Neural cell (in vitro differentiated cells): ENCODE measurements around the gene SHISA9. TPM values are rescaled to one million over a fixed set of nuclear protein-coding genes. Genes with fewer than 3 reads are reported as not detected.
"Not testable (repeated sequence)": the region's sequence is repeated elsewhere in the genome, so short reads cannot be mapped to it uniquely, and the experiment has no call there.

Source experiments
- H2AFZ ChIP-seq: fragments of 200-600, 300-800 bp; sonication (generic), shearing (Covaris generic); 2 replicates; pipeline ENCODE4 v1.6.0; 2014; ENCODE audit warnings: low read depth, mild to moderate bottlenecking, antibody characterized with exemption, low read length, moderate library complexity
- H3F3A ChIP-seq: fragments of 200-600 bp; shearing (Covaris generic); 2 replicates; pipeline ENCODE4 v1.6.1; 2016; ENCODE audit warnings: mild to moderate bottlenecking, moderate library complexity, mixed read lengths, antibody characterized with exemption, low read length; ENCODE audit not compliant: insufficient read depth, poor library complexity, severe bottlenecking
- H3K27ac ChIP-seq: fragments of 200-600, 300-800 bp; sonication (generic), shearing (Covaris generic); 2 replicates; pipeline ENCODE4 v1.5.1; 2014; ENCODE audit warnings: mild to moderate bottlenecking, low read length, moderate library complexity
- H3K27me3 ChIP-seq: fragments of 300-800, 200-600 bp; sonication (generic), shearing (Covaris generic); 2 replicates; pipeline ENCODE4 v1.6.0; 2014; ENCODE audit warnings: mild to moderate bottlenecking, low read depth, low read length, moderate library complexity; ENCODE audit not compliant: insufficient read depth
- H3K36me3 ChIP-seq: fragments of 300-800, 200-600 bp; sonication (generic), shearing (Covaris generic); 2 replicates; pipeline ENCODE4 v1.5.1; 2014; ENCODE audit warnings: mild to moderate bottlenecking, antibody characterized with exemption, low read length, moderate library complexity; ENCODE audit not compliant: insufficient read depth
- H3K4me2 ChIP-seq: fragments of 300-800, 200-600 bp; sonication (generic), shearing (Covaris generic); 2 replicates; pipeline ENCODE4 v1.6.0; 2014; ENCODE audit warnings: mild to moderate bottlenecking, low read length
- H3K4me3 ChIP-seq: fragments of 300-800, 200-600 bp; sonication (generic), shearing (Covaris generic); 2 replicates; pipeline ENCODE4 v1.5.1; 2014; ENCODE audit warnings: mild to moderate bottlenecking, low read length, moderate library complexity
- H3K79me2 ChIP-seq: fragments of 200-600 bp; shearing (Covaris generic); replicated peaks from 2 replicates; pipeline ENCODE4 v1.6.0; 2014; ENCODE audit warnings: mild to moderate bottlenecking, low read length, moderate library complexity; ENCODE audit not compliant: insufficient read depth
- H3K9ac ChIP-seq: fragments of 300-800, 200-600 bp; sonication (generic), shearing (Covaris generic); 2 replicates; pipeline ENCODE4 v1.6.1; 2016; ENCODE audit warnings: mild to moderate bottlenecking, low read length, mixed read lengths
- H3K9me2 ChIP-seq: fragments of 200-600 bp; shearing (Covaris generic); 2 replicates; pipeline ENCODE4 v1.6.1; 2016; ENCODE audit warnings: mild to moderate bottlenecking, low read length, mixed read lengths; ENCODE audit not compliant: insufficient read depth
- H3K9me3 ChIP-seq: fragments of 200-600, 300-800 bp; sonication (generic), shearing (Covaris generic); 2 replicates; pipeline ENCODE4 v1.6.1; 2016; ENCODE audit warnings: mild to moderate bottlenecking, mixed run types, low read length, moderate library complexity, mixed read lengths
- H4K20me1 ChIP-seq: fragments of 200-600 bp; shearing (Covaris generic); 2 replicates; pipeline ENCODE4 v1.6.1; 2016; ENCODE audit warnings: mild to moderate bottlenecking, mixed run types; ENCODE audit not compliant: insufficient read depth
- CTCF ChIP-seq: fragments of 450-650 bp; IDR thresholded peaks from 2 replicates; pipeline ENCODE4 v1.5.1; 2014; ENCODE audit warnings: antibody characterized with exemption, mild to moderate bottlenecking, moderate library complexity; ENCODE audit not compliant: poor library complexity, severe bottlenecking
- EP300 ChIP-seq: fragments of 450-650 bp; conservative IDR thresholded peaks from 2 replicates; pipeline ENCODE4 v1.6.1; 2014; ENCODE audit warnings: antibody characterized with exemption, mild to moderate bottlenecking, moderate library complexity; ENCODE audit not compliant: poor library complexity, severe bottlenecking
- EZH2 ChIP-seq: fragments of 200-600, 300-800 bp; shearing (Covaris generic), sonication (generic); IDR thresholded peaks from 2 replicates; pipeline ENCODE4 v1.6.1; 2014; ENCODE audit warnings: antibody characterized with exemption, low read length, borderline replicate concordance, mild to moderate bottlenecking; ENCODE audit not compliant: insufficient read depth, poor library complexity, severe bottlenecking
- MXI1 ChIP-seq: fragments of 450-650 bp; conservative IDR thresholded peaks from 2 replicates; pipeline ENCODE4 v1.6.1; 2014; ENCODE audit warnings: antibody characterized with exemption, mild to moderate bottlenecking; ENCODE audit not compliant: poor library complexity, severe bottlenecking
- POLR2AphosphoS5 ChIP-seq: IDR thresholded peaks from 2 replicates; pipeline ENCODE4 v1.6.1; 2012
- RAD21 ChIP-seq: fragments of 450-650 bp; conservative IDR thresholded peaks from 2 replicates; pipeline ENCODE4 v1.6.1; 2014; ENCODE audit warnings: antibody characterized with exemption, mild to moderate bottlenecking, moderate library complexity
- REST ChIP-seq: IDR thresholded peaks from 2 replicates; pipeline ENCODE4 v1.6.1; 2012; ENCODE audit warnings: borderline replicate concordance
- SMC3 ChIP-seq: fragments of 450-650 bp; conservative IDR thresholded peaks from 2 replicates; pipeline ENCODE4 v1.6.1; 2014; ENCODE audit warnings: antibody characterized with exemption, mild to moderate bottlenecking, moderate library complexity; ENCODE audit not compliant: poor library complexity
- TAF1 ChIP-seq: IDR thresholded peaks from 2 replicates; pipeline ENCODE4 v1.6.1; 2012; ENCODE audit warnings: low read depth
- polyA minus RNA-seq: library from RNA; depleted of rRNA, polyadenylated mRNA; stranded (reverse); fragments of >200 nt; gene quantifications from 2 replicates; pipeline ENCODE4 v1.2.3, GENCODE V29; 2014
- polyA plus RNA-seq: library from polyadenylated mRNA; depleted of rRNA; stranded (reverse); fragments of >200 nt; gene quantifications from 2 replicates; pipeline ENCODE4 v1.2.3, GENCODE V29; 2014

The SHISA9 gene
- polyA plus RNA-seq (1.3 and 2.0 TPM in 2 replicates), polyA minus RNA-seq (4.4 and 6.6 TPM in 2 replicates)

- peak; percentile 18 for TF ChIP-seq EP300
- TF ChIP-seq EZH2: no peak
- TF ChIP-seq SMC3: peak; percentile 7
- TF ChIP-seq POLR2AphosphoS5: no peak
- no peak for TF ChIP-seq CTCF
- TF ChIP-seq RAD21: no peak
- TF ChIP-seq REST: no peak
- TF ChIP-seq MXI1: peak; percentile 42
- Histone ChIP-seq H3K4me3 (peak within 1 kb of the TSS; percentile 82), H3K4me2 (peak within 1 kb of the TSS; percentile 89), H3K9me3 (no peaks in the 10 kb centered on the region), H3K79me2 (no peaks in the 10 kb centered on the region), H3F3A (no peaks in the 10 kb centered on the region), H3K36me3 (no peaks in the 10 kb centered on the region), H3K9me2 (no peaks in the 10 kb centered on the region), H3K9ac (peak within 1 kb of the TSS; percentile 67), H3K27ac (no peak within 1 kb of the TSS), H2AFZ (peak within 1 kb of the TSS; percentile 33), H3K27me3 (peaks cover 58% of the 10 kb centered on the region), H4K20me1 (no peaks in the 10 kb centered on the region)
Measured at GRCh38 chr16:12901597-12902461, at the start of gene SHISA9. TSS of gene SHISA9 (plus strand) at chr16:12901598.

GRCh38 chr16:12853972-12854371 lies 47.4 kb upstream of the SHISA9 start:
- no peaks in the 10 kb centered on the region for H3F3A ChIP-seq
- H3K27me3 ChIP-seq: no peaks in the 10 kb centered on the region
- no peak overlapping the region for H3K27ac ChIP-seq
- H3K4me3 ChIP-seq: no peak overlapping the region
- peaks cover 6% of the 10 kb centered on the region for H3K9me3 ChIP-seq
- H3K36me3 ChIP-seq: no peaks in the 10 kb centered on the region
- H4K20me1 ChIP-seq: no peaks in the 10 kb centered on the region
- no peak overlapping the region for H2AFZ ChIP-seq
- TF ChIP-seq MXI1 (no peak), EP300 (no peak), POLR2AphosphoS5 (no peak), SMC3 (no peak), TAF1 (no peak)
- H3K4me2 ChIP-seq: no peak overlapping the region
- H3K9me2 ChIP-seq: no peaks in the 10 kb centered on the region
- no peaks in the 10 kb centered on the region for H3K79me2 ChIP-seq
- no peak overlapping the region for H3K9ac ChIP-seq

GRCh38 chr16:12857435-12857834 lies 44.0 kb upstream of the SHISA9 start:
- not testable (repeated sequence) for H3K27ac ChIP-seq, H3K4me3 ChIP-seq, H2AFZ ChIP-seq, H3K4me2 ChIP-seq, H3K9me2 ChIP-seq, H3K27me3 ChIP-seq, H3K79me2 ChIP-seq, H3K9me3 ChIP-seq, H3F3A ChIP-seq, H3K9ac ChIP-seq, H4K20me1 ChIP-seq, H3K36me3 ChIP-seq
